Transverse colon (tissue), 4 donors: ENCODE data around the gene KCNQ1OT1. TPM values are rescaled to one million over a fixed set of nuclear protein-coding genes. Genes with fewer than 3 reads are reported as not detected.

Source experiments
- DNase-seq: peaks from one replicate; pipeline ENCODE4 v3.0.0-alpha.2; 2019
- H3K27ac ChIP-seq, 4 donors: fragments of 200-600 bp; sonication (generic); 2 replicates each; pipeline ENCODE4 v1.5.1; 2016 to 2018; ENCODE audit warnings: inconsistent platforms in 4 of 4
- H3K27me3 ChIP-seq: fragments of 200-600 bp; sonication (generic); 2 replicates; pipeline ENCODE4 v1.5.1; 2017; ENCODE audit warnings: inconsistent platforms
- H3K36me3 ChIP-seq, 4 donors: fragments of 200-600 bp; sonication (generic); 2 replicates each; pipeline ENCODE4 v1.5.1; 2017 to 2019; ENCODE audit warnings: inconsistent platforms in 4 of 4
- H3K4me1 ChIP-seq, 4 donors: fragments of 200-600 bp; sonication (generic); 2 replicates each; pipeline ENCODE4 v1.5.1; 2017 to 2020; ENCODE audit warnings: inconsistent platforms in 4 of 4
- H3K4me3 ChIP-seq, 4 donors: fragments of 200-600 bp; sonication (generic); 1 replicate in 1 of 4; 2 replicates in 3 of 4; pipeline versions ENCODE4 v1.5.1 to v1.6.1; 2017 to 2019; ENCODE audit warnings: inconsistent platforms in 4 of 4
- H3K9me3 ChIP-seq, 2 donors: fragments of 200-600 bp; sonication (generic); 2 replicates each; pipeline ENCODE4 v1.5.1; 2017 to 2019; ENCODE audit warnings: inconsistent platforms in 2 of 2
- CTCF ChIP-seq, 5 experiments: fragments of 200-600 bp in 3 of 5; fragments of 450-650 bp in 2 of 5; sonication (generic) in 3 of 5; IDR thresholded peaks; 1 replicate in 2 of 5; 2 replicates in 3 of 5; pipeline ENCODE4 v1.5.1; 2016 to 2017; ENCODE audit warnings: antibody characterized with exemption in 5 of 5, inconsistent platforms in 3 of 5, mild to moderate bottlenecking in 2 of 5, moderate library complexity in 1 of 5
- EP300 ChIP-seq: sonication (generic); formaldehyde crosslinking; IDR thresholded peaks from one replicate; pipeline ENCODE4 v1.6.1; 2017; ENCODE audit warnings: antibody characterized with exemption, low read depth
- POLR2A ChIP-seq: fragments of 450-650 bp; IDR thresholded peaks from one replicate; pipeline ENCODE4 v1.6.1; 2016; ENCODE audit warnings: antibody characterized with exemption, mild to moderate bottlenecking, moderate library complexity
- POLR2AphosphoS5 ChIP-seq, 3 donors: sonication (generic); formaldehyde crosslinking; IDR thresholded peaks; one replicate each; pipeline ENCODE4 v1.6.1; 2016; ENCODE audit warnings: antibody characterized with exemption in 3 of 3
- WGBS, 2 donors: methylation state at CpG; one replicate each; pipeline ENCODE4 v1.1.5; 2018; ENCODE audit warnings: low coverage in 1 of 2; 5-methylcytosine and 5-hydroxymethylcytosine counted together
- in situ Hi-C, 4 donors: fragments of 200-750 bp; cut with MboI; loops; one replicate each; pipeline versions ENCODE4 v1.15.0 to v1.15.1; 2017; ENCODE audit warnings: low sequenced_read_pairs in 3 of 4, low pct_ligation_motif_present in 1 of 4, low pct_unique_long_range_greater_than_20kb in 1 of 4
- intact Hi-C: fragments of 100-400 bp; cut with DNase I; formaldehyde crosslinking; loops from one replicate; pipeline ENCODE4 v1.15.1; 2023; ENCODE audit warnings: low total_unique reads
- total RNA-seq, 4 donors: library from RNA; depleted of rRNA; stranded (reverse); fragments of >200 nt; gene quantifications; one replicate each; pipeline ENCODE4 v1.1.0, GENCODE V29; 2016

The KCNQ1OT1 gene
- total RNA-seq, 4 donors from 2014 or later = 1.5 to 5.0 (median 1.9) TPM

GRCh38 chr11:2741006-2741376 is 41.2 kb upstream of the KCNQ1OT1 start:
- H3K27me3 ChIP-seq = no peaks in the 10 kb centered on the region
- H3K4me1 ChIP-seq = peaks cover 0 to 26% (median 14%) of the 10 kb centered on the region in 4 donors
- H3K27ac ChIP-seq = no peak overlapping the region
- no peaks in the 10 kb centered on the region for H3K9me3 ChIP-seq
- in situ Hi-C loops (no loop called here), intact Hi-C loops (no loop called here)
- no peak overlapping the region for H3K4me3 ChIP-seq
- WGBS, 2 donors = 81% methylated on average over 7 of the region's 7 CpGs; no CpG with 5 or more reads in 1 of the 2 donors
- no peak for DNase-seq
- no peaks in the 10 kb centered on the region for H3K36me3 ChIP-seq
- no peak for TF ChIP-seq EP300

GRCh38 chr11:2740275-2740940 is 40.6 kb upstream of the KCNQ1OT1 start:
- no peaks in the 10 kb centered on the region for H3K27me3 ChIP-seq
- H3K36me3 ChIP-seq = no peaks in the 10 kb centered on the region
- in situ Hi-C loops = no loop called here
- H3K4me3 ChIP-seq = no peak overlapping the region
- intact Hi-C loops = no loop called here
- peaks cover 0 to 26% (median 14%) of the 10 kb centered on the region in 4 donors for H3K4me1 ChIP-seq
- no peak overlapping the region for H3K27ac ChIP-seq
- DNase-seq = no peak
- TF ChIP-seq POLR2AphosphoS5 (IDR thresholded peaks at IDR 0.05) (no peak), POLR2A (no peak), EP300 (no peak), CTCF (IDR thresholded peaks at IDR 0.05) (no peak)
- WGBS, 2 donors = 66 to 76% methylated on average over 5 to 17 of the region's 17 CpGs
- no peaks in the 10 kb centered on the region for H3K9me3 ChIP-seq

- Histone ChIP-seq H3K4me1 (peaks cover 0 to 26% (median 14%) of the 10 kb centered on the region in 4 donors), H3K36me3 (no peaks in the 10 kb centered on the region), H3K27me3 (no peaks in the 10 kb centered on the region), H3K9me3 (no peaks in the 10 kb centered on the region), H3K4me3 (no peak overlapping the region), H3K27ac (no peak overlapping the region)
- intact Hi-C loops (no loop called here), in situ Hi-C loops (no loop called here)
- DNase-seq = no peak
- 81 to 90% methylated on average over 2 to 18 of the region's 18 CpGs for WGBS, 2 donors
- TF ChIP-seq CTCF (IDR thresholded peaks at IDR 0.05) (no peak), EP300 (no peak), POLR2A (no peak), POLR2AphosphoS5 (IDR thresholded peaks at IDR 0.05) (no peak)
Measured at GRCh38 chr11:2739531-2740274, 39.9 kb upstream of the KCNQ1OT1 start.

GRCh38 chr11:2738551-2739431 is 39.0 kb upstream of the KCNQ1OT1 start:
- in situ Hi-C loops = no loop called here
- TF ChIP-seq POLR2AphosphoS5 (IDR thresholded peaks at IDR 0.05) (no peak), EP300 (no peak), POLR2A (no peak), CTCF (IDR thresholded peaks at IDR 0.05) (no peak)
- no peaks in the 10 kb centered on the region for H3K36me3 ChIP-seq
- no peak for DNase-seq
- no peak overlapping the region for H3K27ac ChIP-seq
- H3K4me1 ChIP-seq = peaks cover 0 to 26% (median 14%) of the 10 kb centered on the region in 4 donors
- no peaks in the 10 kb centered on the region for H3K9me3 ChIP-seq
- H3K4me3 ChIP-seq = no peak overlapping the region
- intact Hi-C loops = no loop called here
- no peaks in the 10 kb centered on the region for H3K27me3 ChIP-seq
- WGBS, 2 donors = 83% methylated on average over 12 of the region's 14 CpGs; no CpG with 5 or more reads in 1 of the 2 donors
